Colonic mucosa (tissue), 4 donors: ENCODE measurements around the gene FADS3. TPM values are rescaled to one million over a fixed set of nuclear protein-coding genes. Genes with fewer than 3 reads are reported as not detected.

Source experiments
- DNase-seq: peaks from one replicate; pipeline ENCODE4 v3.0.0-alpha.2; 2020
- H3K27ac ChIP-seq: fragments of 200-600 bp; one replicate; pipeline ENCODE4 v1.8.0; 2021
- H3K27me3 ChIP-seq: fragments of 200-600 bp; one replicate; pipeline ENCODE4 v1.8.0; 2021
- H3K36me3 ChIP-seq: fragments of 200-600 bp; one replicate; pipeline ENCODE4 v1.8.0; 2021
- H3K4me1 ChIP-seq: fragments of 200-600 bp; one replicate; pipeline ENCODE4 v1.8.0; 2021; ENCODE audit warnings: mild to moderate bottlenecking
- H3K4me3 ChIP-seq: fragments of 200-600 bp; one replicate; pipeline ENCODE4 v1.8.0; 2021
- H3K9ac ChIP-seq, 2 donors: one replicate each; pipeline ENCODE4 v1.7.0; 2013; ENCODE audit warnings: control low read depth in 2 of 2, low read depth in 2 of 2, low read length in 2 of 2
- H3K9me3 ChIP-seq: fragments of 200-600 bp; one replicate; pipeline ENCODE4 v1.8.0; 2021
- CTCF ChIP-seq: fragments of 200-600 bp; IDR thresholded peaks from one replicate; pipeline ENCODE4 v1.8.0; 2022; ENCODE audit warnings: antibody characterized with exemption, mild to moderate bottlenecking
- intact Hi-C: fragments of 100-400 bp; cut with DNase I; formaldehyde crosslinking; loops from one replicate; pipeline ENCODE4 v1.14.1; 2022
- total RNA-seq, 2 donors: library from RNA; stranded (reverse); fragmentation: NEBNext Ultra II Directional in 1 of 2; extraction: Animal tissue kit (Norgen Biotek cat#: 25700) in 1 of 2; gene quantifications; one replicate each; pipeline ENCODE4 v1.2.1, GENCODE V29; 2021
- donor health status: healthy.
- donor health status: DM: no; HTN: no; CAD: no.
- donor health status: DM: no; HTN: no; CAD: no.

Gene FADS3
- total RNA-seq, 2 donors from 2014 or later, result 10.4 to 13.3 TPM

GRCh38 chr11:61840371-61840770, 51.0 kb downstream of the FADS3 start:
- Histone ChIP-seq H3K27ac (no peak overlapping the region), H3K27me3 (no peaks in the 10 kb centered on the region), H3K36me3 (no peaks in the 10 kb centered on the region), H3K4me1 (no peaks in the 10 kb centered on the region), H3K4me3 (no peak overlapping the region), H3K9me3 (no peaks in the 10 kb centered on the region), H3K9ac (no peak overlapping the region)
- intact Hi-C loops, result no loop called here
- no peak for TF ChIP-seq CTCF
- DNase-seq, result no peak

- no peaks in the 10 kb centered on the region for H3K9me3 ChIP-seq
- no peaks in the 10 kb centered on the region for H3K27me3 ChIP-seq
- H3K27ac ChIP-seq, result no peak overlapping the region
- DNase-seq, result no peak
- no peak overlapping the region for H3K4me3 ChIP-seq
- no peak overlapping the region for H3K9ac ChIP-seq
- no peaks in the 10 kb centered on the region for H3K4me1 ChIP-seq
- intact Hi-C loops, result no loop called here
- TF ChIP-seq CTCF, result no peak
- H3K36me3 ChIP-seq, result no peaks in the 10 kb centered on the region
Observed at GRCh38 chr11:61839742-61840141, 51.6 kb downstream of the FADS3 start.

GRCh38 chr11:61838921-61839320, 52.4 kb downstream of the FADS3 start:
- Histone ChIP-seq H3K4me1 (no peaks in the 10 kb centered on the region), H3K9ac (no peak overlapping the region), H3K27ac (no peak overlapping the region), H3K4me3 (no peak overlapping the region), H3K27me3 (no peaks in the 10 kb centered on the region), H3K9me3 (no peaks in the 10 kb centered on the region), H3K36me3 (no peaks in the 10 kb centered on the region)
- DNase-seq, result no peak
- TF ChIP-seq CTCF, result no peak
- intact Hi-C loops, result no loop called here

GRCh38 chr11:61838501-61838900, 52.8 kb downstream of the FADS3 start:
- TF ChIP-seq CTCF, result no peak
- H3K27me3 ChIP-seq, result no peaks in the 10 kb centered on the region
- H3K4me1 ChIP-seq, result no peaks in the 10 kb centered on the region
- no peak overlapping the region for H3K9ac ChIP-seq
- no peak overlapping the region for H3K4me3 ChIP-seq
- no peaks in the 10 kb centered on the region for H3K9me3 ChIP-seq
- H3K27ac ChIP-seq, result no peak overlapping the region
- intact Hi-C loops, result no loop called here
- H3K36me3 ChIP-seq, result no peaks in the 10 kb centered on the region
- DNase-seq, result no peak

GRCh38 chr11:61837411-61838005, 53.8 kb downstream of the FADS3 start:
- H3K9ac ChIP-seq, result no peak overlapping the region
- H3K4me1 ChIP-seq, result no peaks in the 10 kb centered on the region
- intact Hi-C loops, result no loop called here
- H3K36me3 ChIP-seq, result no peaks in the 10 kb centered on the region
- no peaks in the 10 kb centered on the region for H3K27me3 ChIP-seq
- H3K4me3 ChIP-seq, result no peak overlapping the region
- no peak for TF ChIP-seq CTCF
- no peak for DNase-seq
- H3K27ac ChIP-seq, result no peak overlapping the region
- no peaks in the 10 kb centered on the region for H3K9me3 ChIP-seq

GRCh38 chr11:61836193-61836592, 55.2 kb downstream of the FADS3 start:
- Histone ChIP-seq H3K9ac (no peak overlapping the region), H3K4me3 (no peak overlapping the region), H3K4me1 (no peaks in the 10 kb centered on the region), H3K9me3 (no peaks in the 10 kb centered on the region), H3K27ac (no peak overlapping the region), H3K27me3 (no peaks in the 10 kb centered on the region), H3K36me3 (no peaks in the 10 kb centered on the region)
- TF ChIP-seq CTCF, result no peak
- DNase-seq, result no peak
- intact Hi-C loops, result no loop called here
